Chondrocyte (in vitro differentiated cells): Measurements from ENCODE around the gene CNRIP1. TPM values are rescaled to one million over a fixed set of nuclear protein-coding genes. Genes with fewer than 3 reads are reported as not detected.

Experiments used
- DNase-seq: peaks from one replicate; pipeline ENCODE4 v3.0.0; 2021; ENCODE audit warnings: mixed read lengths, low spot score
- H3K27ac Mint-ChIP-seq: one replicate; pipeline ENCODE4 v1.8.0; 2021; ENCODE audit warnings: mild to moderate bottlenecking, moderate library complexity, mixed read lengths; ENCODE audit not compliant: unreplicated experiment
- H3K27me3 Mint-ChIP-seq: 2 replicates; pipeline ENCODE4 v1.8.0; 2021; ENCODE audit warnings: low read depth, mixed read lengths
- H3K36me3 Mint-ChIP-seq: 2 replicates; pipeline ENCODE4 v1.8.0; 2021; ENCODE audit warnings: low read depth, mixed read lengths
- H3K4me1 Mint-ChIP-seq: 2 replicates; pipeline ENCODE4 v1.8.0; 2021; ENCODE audit warnings: low read depth, mild to moderate bottlenecking, mixed read lengths
- H3K4me3 Mint-ChIP-seq: one replicate; pipeline ENCODE4 v1.8.0; 2021; ENCODE audit warnings: mild to moderate bottlenecking, moderate library complexity, mixed read lengths; ENCODE audit not compliant: unreplicated experiment
- H3K9me3 Mint-ChIP-seq: 2 replicates; pipeline ENCODE4 v1.8.0; 2021; ENCODE audit warnings: low read depth, mixed read lengths
- total RNA-seq: library from RNA; stranded (reverse); gene quantifications from 3 replicates; pipeline ENCODE4 v1.2.1, GENCODE V29; 2021
- TF ChIP-seq, protein P1 (sequence below): fragments of 200-600 bp; sonication (generic); IDR thresholded peaks from 2 replicates; pipeline ENCODE4 v1.5.0; 2021; ENCODE audit warnings: antibody characterized with exemption, mild to moderate bottlenecking, moderate library complexity

Gene CNRIP1
- total RNA-seq, 1 donor from 2014 or later: 24.7 TPM

DNA sequence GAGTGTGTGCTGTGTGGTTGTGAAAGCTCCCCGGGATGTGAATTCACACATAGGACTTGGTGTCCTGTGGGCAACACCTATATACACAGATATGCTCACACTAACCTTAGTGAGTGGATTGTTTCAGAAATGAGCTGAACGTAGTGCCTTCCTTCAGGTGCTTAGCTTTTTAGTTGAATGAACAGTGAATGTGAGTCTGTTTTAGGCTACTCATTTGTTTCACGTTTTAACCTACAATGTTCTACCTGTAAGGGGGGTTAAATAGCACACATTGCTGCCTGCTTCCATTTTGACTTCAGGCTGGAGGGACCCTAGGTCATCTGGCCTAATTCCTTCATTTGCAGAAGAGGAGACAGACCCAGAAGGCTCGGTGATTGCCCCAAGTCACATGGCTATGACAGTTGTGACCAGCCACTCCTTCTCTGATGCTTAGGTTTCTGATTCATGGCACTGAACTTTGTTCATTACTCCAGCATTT is 46.4 kb upstream of the CNRIP1 start:
- peaks cover 6% of the 10 kb centered on the region for H3K9me3 Mint-ChIP-seq
- no peak overlapping the region for H3K4me3 Mint-ChIP-seq
- TF ChIP-seq, protein P1, sequence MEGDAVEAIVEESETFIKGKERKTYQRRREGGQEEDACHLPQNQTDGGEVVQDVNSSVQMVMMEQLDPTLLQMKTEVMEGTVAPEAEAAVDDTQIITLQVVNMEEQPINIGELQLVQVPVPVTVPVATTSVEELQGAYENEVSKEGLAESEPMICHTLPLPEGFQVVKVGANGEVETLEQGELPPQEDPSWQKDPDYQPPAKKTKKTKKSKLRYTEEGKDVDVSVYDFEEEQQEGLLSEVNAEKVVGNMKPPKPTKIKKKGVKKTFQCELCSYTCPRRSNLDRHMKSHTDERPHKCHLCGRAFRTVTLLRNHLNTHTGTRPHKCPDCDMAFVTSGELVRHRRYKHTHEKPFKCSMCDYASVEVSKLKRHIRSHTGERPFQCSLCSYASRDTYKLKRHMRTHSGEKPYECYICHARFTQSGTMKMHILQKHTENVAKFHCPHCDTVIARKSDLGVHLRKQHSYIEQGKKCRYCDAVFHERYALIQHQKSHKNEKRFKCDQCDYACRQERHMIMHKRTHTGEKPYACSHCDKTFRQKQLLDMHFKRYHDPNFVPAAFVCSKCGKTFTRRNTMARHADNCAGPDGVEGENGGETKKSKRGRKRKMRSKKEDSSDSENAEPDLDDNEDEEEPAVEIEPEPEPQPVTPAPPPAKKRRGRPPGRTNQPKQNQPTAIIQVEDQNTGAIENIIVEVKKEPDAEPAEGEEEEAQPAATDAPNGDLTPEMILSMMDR: no peak
- no peaks in the 10 kb centered on the region for H3K27me3 Mint-ChIP-seq
- no peak for DNase-seq
- H3K27ac Mint-ChIP-seq: no peak overlapping the region
- H3K4me1 Mint-ChIP-seq: peaks cover 7% of the 10 kb centered on the region
- no peaks in the 10 kb centered on the region for H3K36me3 Mint-ChIP-seq

DNA sequence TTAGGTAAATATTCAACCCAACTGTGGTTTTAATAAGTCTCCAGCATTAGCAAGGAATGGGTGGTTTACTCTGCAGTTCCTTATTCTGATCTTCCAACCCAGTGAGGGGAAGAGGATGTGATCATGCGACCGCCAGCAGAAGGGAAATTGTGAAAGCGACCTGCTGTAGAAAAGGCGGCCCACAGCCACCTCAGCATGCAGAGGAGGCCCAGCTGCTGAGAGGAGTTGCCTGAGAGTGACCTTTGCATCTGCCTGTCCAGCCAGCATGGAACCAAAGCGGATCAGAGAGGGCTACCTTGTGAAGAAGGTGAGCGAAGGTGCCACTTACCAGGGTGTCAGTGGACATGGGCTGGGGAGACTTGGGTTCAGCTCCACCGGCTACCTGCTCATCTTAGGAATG is 45.3 kb upstream of the CNRIP1 start, which contains the start of gene PLEK:
PLEK (plus strand) TSS at position 196 of the 400 bp plus-strand sequence; CDS start at position 266, 70 bp downstream.
- no peaks in the 10 kb centered on the region for H3K36me3 Mint-ChIP-seq
- peaks cover 6% of the 10 kb centered on the region for H3K9me3 Mint-ChIP-seq
- no peak within 1 kb of the TSS for H3K4me3 Mint-ChIP-seq
- no peak within 1 kb of the TSS for H3K27ac Mint-ChIP-seq
- peaks cover 7% of the 10 kb centered on the region for H3K4me1 Mint-ChIP-seq
- no peak for DNase-seq
- TF ChIP-seq, protein P1: no peak
- H3K27me3 Mint-ChIP-seq: no peaks in the 10 kb centered on the region

DNA sequence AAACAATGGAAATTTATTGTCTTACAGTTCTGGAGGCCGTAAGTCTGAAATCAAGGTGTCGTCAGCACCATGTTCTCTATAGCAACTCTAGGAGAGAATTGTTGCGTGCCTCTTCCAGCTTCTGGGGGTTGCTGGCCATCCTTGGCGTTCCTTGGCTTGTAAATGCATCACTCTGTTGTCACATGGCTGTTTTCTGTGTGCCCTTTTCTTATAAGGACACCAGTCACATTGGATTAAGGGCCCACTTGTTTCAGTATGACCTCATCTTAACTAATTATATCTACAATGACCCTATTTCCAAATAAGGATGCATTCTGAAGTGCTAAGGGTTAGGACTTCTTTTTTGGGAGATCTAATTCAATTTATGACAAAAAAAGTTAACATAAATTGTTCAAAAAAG is 44.0 kb upstream of the CNRIP1 start:
- Mint-ChIP-seq H3K27me3 (no peaks in the 10 kb centered on the region), H3K36me3 (no peaks in the 10 kb centered on the region), H3K4me1 (peaks cover 7% of the 10 kb centered on the region), H3K9me3 (peaks cover 6% of the 10 kb centered on the region), H3K27ac (no peak overlapping the region), H3K4me3 (no peak overlapping the region)
- TF ChIP-seq, protein P1: no peak
- no peak for DNase-seq

DNA sequence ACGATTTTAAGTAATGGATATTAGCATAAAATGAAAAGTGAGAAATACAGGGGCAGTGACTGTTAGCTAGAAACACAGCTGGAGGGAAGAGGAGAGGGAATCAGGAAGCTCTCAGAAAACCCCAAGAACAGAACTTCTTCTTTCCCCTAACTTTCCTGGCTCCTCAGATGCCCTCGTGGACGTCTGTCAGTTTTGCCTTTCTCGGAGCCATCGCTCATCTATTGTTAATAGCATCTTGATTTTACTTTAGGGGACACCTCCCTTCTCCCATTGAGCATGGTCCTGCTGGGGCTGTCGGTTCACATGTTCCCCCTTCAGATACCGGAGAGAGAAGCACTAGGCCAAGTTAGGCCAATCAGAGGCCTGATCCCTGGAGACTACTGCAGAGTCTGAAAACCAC is 43.0 kb upstream of the CNRIP1 start:
- no peaks in the 10 kb centered on the region for H3K27me3 Mint-ChIP-seq
- H3K9me3 Mint-ChIP-seq: peaks cover 6% of the 10 kb centered on the region
- TF ChIP-seq, protein P1: no peak
- no peaks in the 10 kb centered on the region for H3K36me3 Mint-ChIP-seq
- H3K27ac Mint-ChIP-seq: no peak overlapping the region
- no peak for DNase-seq
- H3K4me3 Mint-ChIP-seq: no peak overlapping the region
- peaks cover 7% of the 10 kb centered on the region for H3K4me1 Mint-ChIP-seq

DNA sequence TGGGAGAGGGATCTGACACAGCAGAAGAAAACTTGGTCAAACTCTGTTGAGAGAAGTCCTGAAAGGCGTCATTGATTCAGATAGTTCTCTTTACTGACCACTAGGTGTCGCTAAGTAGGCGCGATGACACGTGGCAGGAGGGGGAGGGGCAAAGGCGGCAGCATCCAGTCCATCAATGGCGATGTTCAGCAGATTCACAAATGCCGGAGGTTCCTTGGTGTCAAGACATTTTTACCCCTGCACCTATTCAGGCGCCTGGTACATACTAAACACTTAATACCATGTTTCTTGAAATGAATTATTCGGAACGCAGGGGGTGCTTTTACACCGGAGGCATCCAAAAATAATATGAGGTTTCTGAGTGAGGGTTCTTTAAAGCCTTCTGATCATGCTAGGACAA is 42.3 kb upstream of the CNRIP1 start:
- TF ChIP-seq, protein P1: peak; percentile 82
- Mint-ChIP-seq H3K27me3 (no peaks in the 10 kb centered on the region), H3K9me3 (peaks cover 6% of the 10 kb centered on the region), H3K27ac (no peak overlapping the region), H3K4me3 (no peak overlapping the region), H3K36me3 (no peaks in the 10 kb centered on the region), H3K4me1 (peaks cover 7% of the 10 kb centered on the region)
- DNase-seq: no peak
